ENCODE measurements around the gene CADPS.

Gene CADPS

GRCh38 chr3:62550439-62550838 is 324.8 kb downstream of the CADPS start:
- no peak for DNase-seq

- DNase-seq = no peak
Measured at GRCh38 chr3:62548528-62549205, 326.5 kb downstream of the CADPS start.

- no peak for DNase-seq
Measured at GRCh38 chr3:62546266-62546665, 328.9 kb downstream of the CADPS start.

GRCh38 chr3:62542185-62542584 is 333.0 kb downstream of the CADPS start:
- no peak for DNase-seq

GRCh38 chr3:62539762-62540161 is 335.5 kb downstream of the CADPS start:
- no peak for DNase-seq

- DNase-seq = no peak
Measured at GRCh38 chr3:62538691-62539356, 336.4 kb downstream of the CADPS start.

GRCh38 chr3:62534326-62534725 is 340.9 kb downstream of the CADPS start:
- no peak for DNase-seq

- DNase-seq = no peak
Measured at GRCh38 chr3:62532796-62533195, 342.4 kb downstream of the CADPS start.

- no peak for DNase-seq
Measured at GRCh38 chr3:62531981-62532380, 343.2 kb downstream of the CADPS start.

GRCh38 chr3:62531493-62531892 is 343.7 kb downstream of the CADPS start:
- no peak for DNase-seq

- peak; percentile 8 to 12 for DNase-seq
Measured at GRCh38 chr3:62529230-62529629, 346.0 kb downstream of the CADPS start.

GRCh38 chr3:62527474-62527873 is 347.7 kb downstream of the CADPS start:
- no peak for DNase-seq

GRCh38 chr3:62525281-62525680 is 349.9 kb downstream of the CADPS start:
- DNase-seq = no peak

GRCh38 chr3:62523672-62524071 is 351.5 kb downstream of the CADPS start:
- DNase-seq = no peak

- DNase-seq = no peak
Measured at GRCh38 chr3:62521464-62522105, 353.6 kb downstream of the CADPS start.

GRCh38 chr3:62503516-62503915 is 371.7 kb downstream of the CADPS start:
- no peak for DNase-seq

- no peak for DNase-seq
Measured at GRCh38 chr3:62502315-62503300, 372.6 kb downstream of the CADPS start.

- no peak for DNase-seq
Measured at GRCh38 chr3:62501289-62501668, 373.9 kb downstream of the CADPS start.

- DNase-seq = no peak
Measured at GRCh38 chr3:62500556-62501288, 374.5 kb downstream of the CADPS start.

- no peak for DNase-seq
Measured at GRCh38 chr3:62497156-62497555, 378.1 kb downstream of the CADPS start.

GRCh38 chr3:62496503-62496902 is 378.7 kb downstream of the CADPS start:
- no peak for DNase-seq

GRCh38 chr3:62493109-62493801 is 382.0 kb downstream of the CADPS start:
- DNase-seq = no peak
